OCI-LY7 (cell line): ENCODE data around the gene PRR32.

Experiments used
- CTCF ChIP-seq: fragments of 200-600 bp; sonication (generic); conservative IDR thresholded peaks from 2 replicates; pipeline ENCODE4 v1.5.1; 2014; ENCODE audit warnings: mild to moderate bottlenecking, antibody characterized with exemption, low read length, moderate library complexity, mixed read lengths
- EZH2phosphoT487 ChIP-seq: fragments of 200-600 bp; sonication (generic); IDR thresholded peaks from 2 replicates; pipeline ENCODE4 v1.6.1; 2018; ENCODE audit warnings: low read depth, borderline replicate concordance, mild to moderate bottlenecking, mixed run types, antibody characterized with exemption, low read length, moderate library complexity, mixed read lengths

- TF ChIP-seq CTCF (no peak), EZH2phosphoT487 (no peak)
These were observed 16.7 kb downstream of the PRR32 start for GRCh38 chrX:126836186-126836585.
